LNCaP clone FGC (cell line): Measurements from ENCODE around the gene PWWP2B.
A peak's percentile ranks its signal among the peaks of the same experiment; 100 is the strongest.

Experiments used
- DNase-seq: peaks from one replicate; pipeline ENCODE4 v3.0.0-alpha.2; 2011; ENCODE audit warnings: low read depth
- H3K4me3 ChIP-seq: 2 replicates; pipeline ENCODE4 v1.5.1; 2011; ENCODE audit warnings: mild to moderate bottlenecking, low read depth, low read length, control low read depth
- TF ChIP-seq, protein P1 (sequence below): IDR thresholded peaks from 2 replicates; pipeline ENCODE4 v1.5.1; 2012; ENCODE audit warnings: mild to moderate bottlenecking; ENCODE audit not compliant: control insufficient read depth, insufficient read depth; ENCODE audit errors: extremely low read depth

PWWP2B gene

DNA sequence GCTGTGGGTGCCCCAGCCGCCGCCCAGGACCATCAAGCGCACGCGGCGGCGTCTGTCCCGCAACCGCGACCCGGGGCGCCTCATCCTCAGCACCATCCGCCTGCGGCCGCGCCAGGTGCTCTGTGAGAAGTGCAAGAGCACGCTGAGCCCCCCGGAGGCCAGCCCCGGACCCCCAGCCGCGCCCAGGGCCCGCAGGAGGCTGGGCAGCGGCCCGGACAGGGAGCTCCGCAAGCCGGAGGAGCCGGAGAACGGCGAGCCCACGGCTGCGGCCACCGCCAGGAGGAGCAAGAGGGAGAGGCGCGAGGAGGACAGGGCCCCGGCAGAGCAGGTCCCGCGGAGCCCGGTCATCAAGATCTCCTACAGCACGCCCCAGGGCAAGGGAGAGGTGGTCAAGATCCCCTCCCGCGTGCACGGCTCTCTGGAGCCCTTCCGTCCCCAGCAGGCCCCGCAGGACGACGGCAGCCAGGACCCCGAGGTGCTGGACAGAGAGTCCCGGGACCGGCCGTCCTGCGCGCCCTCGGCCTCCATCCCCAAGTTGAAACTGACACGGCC is 8.0 kb downstream of the PWWP2B start:
- DNase-seq = no peak
- no peak overlapping the region for H3K4me3 ChIP-seq
- TF ChIP-seq, protein P1, sequence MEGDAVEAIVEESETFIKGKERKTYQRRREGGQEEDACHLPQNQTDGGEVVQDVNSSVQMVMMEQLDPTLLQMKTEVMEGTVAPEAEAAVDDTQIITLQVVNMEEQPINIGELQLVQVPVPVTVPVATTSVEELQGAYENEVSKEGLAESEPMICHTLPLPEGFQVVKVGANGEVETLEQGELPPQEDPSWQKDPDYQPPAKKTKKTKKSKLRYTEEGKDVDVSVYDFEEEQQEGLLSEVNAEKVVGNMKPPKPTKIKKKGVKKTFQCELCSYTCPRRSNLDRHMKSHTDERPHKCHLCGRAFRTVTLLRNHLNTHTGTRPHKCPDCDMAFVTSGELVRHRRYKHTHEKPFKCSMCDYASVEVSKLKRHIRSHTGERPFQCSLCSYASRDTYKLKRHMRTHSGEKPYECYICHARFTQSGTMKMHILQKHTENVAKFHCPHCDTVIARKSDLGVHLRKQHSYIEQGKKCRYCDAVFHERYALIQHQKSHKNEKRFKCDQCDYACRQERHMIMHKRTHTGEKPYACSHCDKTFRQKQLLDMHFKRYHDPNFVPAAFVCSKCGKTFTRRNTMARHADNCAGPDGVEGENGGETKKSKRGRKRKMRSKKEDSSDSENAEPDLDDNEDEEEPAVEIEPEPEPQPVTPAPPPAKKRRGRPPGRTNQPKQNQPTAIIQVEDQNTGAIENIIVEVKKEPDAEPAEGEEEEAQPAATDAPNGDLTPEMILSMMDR = no peak

DNA sequence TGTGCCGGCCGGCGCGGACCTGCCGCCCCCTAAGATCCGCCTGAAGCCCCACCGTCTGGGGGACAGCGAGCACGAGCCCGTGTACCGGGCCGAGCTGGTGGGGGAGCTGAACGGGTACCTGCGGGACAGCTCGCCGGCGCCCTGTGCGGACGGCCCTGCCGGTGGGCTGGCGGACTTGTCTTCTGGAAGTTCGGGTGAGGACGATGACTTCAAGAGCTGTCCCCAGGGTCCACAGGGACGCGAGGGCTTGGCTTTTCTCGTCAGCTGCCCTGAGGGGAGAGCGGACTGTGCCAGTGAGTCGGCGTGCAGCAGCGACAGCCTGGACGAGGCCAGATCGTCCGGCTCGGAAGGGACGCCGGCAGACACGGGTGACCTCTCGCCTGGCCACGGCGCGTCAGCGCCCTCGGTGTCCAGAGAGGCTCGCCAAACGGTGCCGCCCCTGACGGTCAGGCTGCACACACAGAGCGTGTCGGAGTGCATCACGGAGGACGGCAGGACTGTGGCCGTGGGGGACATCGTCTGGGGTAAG is 8.5 kb downstream of the PWWP2B start:
- H3K4me3 ChIP-seq = no peak overlapping the region
- TF ChIP-seq, protein P1 = no peak
- no peak for DNase-seq

DNA sequence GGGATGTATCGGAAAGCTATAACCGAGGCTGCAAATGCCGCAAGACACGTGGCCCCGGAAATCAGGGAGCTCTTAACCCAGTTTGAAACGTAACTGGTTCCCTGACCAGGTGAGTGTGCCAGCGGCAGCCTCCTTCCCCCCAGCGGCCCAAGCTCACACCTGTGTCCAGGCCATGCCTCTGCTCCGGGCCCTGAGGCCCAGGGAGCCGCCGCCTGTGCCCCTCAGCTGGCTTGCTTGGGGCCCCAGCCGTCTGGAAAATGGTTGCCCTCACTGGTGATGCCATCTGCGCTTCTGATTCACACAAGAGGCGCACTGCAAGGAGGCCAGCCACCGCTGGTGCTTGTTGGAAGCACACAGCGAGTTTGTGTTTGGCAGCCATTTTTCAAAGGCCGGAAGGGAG is 9.2 kb downstream of the PWWP2B start:
- no peak for DNase-seq
- no peak overlapping the region for H3K4me3 ChIP-seq
- TF ChIP-seq, protein P1 = no peak

DNA sequence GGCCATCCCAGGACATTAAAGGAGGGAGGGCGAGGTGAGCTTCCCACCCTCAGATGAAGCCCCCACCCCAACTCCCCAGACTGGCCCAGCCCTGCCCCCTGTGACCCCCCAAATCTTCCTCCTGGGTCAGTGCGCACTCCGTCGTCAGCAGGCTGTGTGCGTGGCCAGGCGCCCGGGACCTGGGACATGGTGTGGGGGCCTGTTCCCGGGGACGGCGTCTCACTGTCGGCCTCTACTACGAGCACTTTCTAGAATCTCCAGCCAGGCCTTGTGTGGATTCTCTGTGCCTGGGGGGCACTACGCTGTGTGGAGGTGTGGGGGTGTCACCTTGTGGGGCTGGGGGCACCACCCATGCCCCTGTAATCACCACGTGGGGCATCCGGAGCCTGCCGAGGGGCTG is 9.8 kb downstream of the PWWP2B start:
- H3K4me3 ChIP-seq = peak overlapping the region; percentile 57
- TF ChIP-seq, protein P1 = no peak
- no peak for DNase-seq

DNA sequence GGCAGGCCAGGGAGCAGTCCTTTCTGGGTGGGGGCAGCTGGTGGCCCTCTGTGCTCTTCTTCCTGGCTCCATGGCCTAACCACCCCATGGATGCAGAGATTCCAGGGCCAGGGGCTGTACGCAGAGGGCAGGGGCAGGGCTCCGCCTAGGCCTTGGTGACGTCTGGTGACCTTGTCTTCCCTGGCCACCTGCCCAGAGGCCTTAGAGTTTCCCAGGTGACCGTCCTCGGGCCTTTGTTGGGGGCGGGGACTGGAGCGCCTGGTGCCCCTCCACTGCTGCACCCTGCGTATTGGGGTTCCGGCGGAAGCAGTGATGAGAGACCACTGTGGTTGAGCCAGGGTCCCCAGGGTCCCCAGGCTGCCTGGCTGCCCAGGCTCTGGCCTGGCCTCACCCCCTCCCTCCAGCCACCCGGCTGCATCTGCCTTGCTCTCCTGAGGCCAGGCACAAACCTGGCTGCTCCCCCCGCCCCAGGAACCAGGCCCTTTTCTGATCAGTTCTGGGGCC is 10.3 kb downstream of the PWWP2B start:
- peak; percentile 96 for DNase-seq
- H3K4me3 ChIP-seq = peak overlapping the region; percentile 57
- TF ChIP-seq, protein P1 = no peak

DNA sequence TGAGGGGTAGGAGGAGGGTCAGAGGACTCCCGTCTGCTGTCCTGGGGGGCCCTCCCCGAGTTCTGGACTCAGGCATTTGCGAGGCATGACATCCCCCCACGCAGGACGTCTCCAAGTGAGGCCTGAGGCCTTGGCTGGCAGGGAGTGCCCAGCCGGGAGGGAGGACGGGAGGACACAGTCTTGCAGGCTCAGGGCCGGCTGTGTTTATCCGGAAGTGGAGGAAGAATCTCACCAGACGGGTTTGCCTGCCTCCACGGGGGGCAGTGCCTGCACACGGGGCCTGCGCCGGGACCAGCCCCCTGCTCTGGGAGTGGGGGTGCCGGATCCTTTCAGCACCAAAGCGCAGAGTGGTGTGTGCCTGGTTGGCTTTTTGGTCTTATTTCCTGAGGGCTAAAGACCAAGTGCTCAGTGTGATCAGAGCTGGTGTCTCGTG is 10.9 kb downstream of the PWWP2B start:
- H3K4me3 ChIP-seq = peak overlapping the region; percentile 57
- TF ChIP-seq, protein P1 = no peak
- peak; percentile 95 for DNase-seq

DNA sequence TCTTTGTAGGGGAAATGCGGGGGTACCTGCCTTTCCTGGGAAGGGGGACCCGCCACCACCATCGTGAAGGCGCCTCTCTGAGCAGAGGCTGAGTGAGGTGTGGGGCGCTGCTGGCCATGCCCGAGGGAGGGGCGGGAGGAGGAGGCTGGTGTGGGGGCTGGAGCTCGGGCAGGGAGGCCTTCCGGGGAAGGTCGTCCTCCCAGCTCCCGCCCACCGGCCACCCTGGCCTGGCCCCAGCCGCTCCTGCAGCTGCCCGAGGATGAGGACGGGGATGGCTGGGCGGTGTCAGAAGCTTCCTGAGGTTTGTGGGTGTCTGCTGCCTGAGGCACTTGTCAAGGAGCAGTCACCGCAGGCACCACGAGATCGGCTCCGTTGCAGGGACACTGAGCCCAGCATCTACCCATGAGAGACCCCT is 11.4 kb downstream of the PWWP2B start:
- no peak for DNase-seq
- TF ChIP-seq, protein P1 = no peak
- peak overlapping the region; percentile 57 for H3K4me3 ChIP-seq
